Measurements from ENCODE around the gene ZNF423. TPM values are rescaled to one million over a fixed set of nuclear protein-coding genes. Genes with fewer than 3 reads are reported as not detected.

ZNF423 gene
- total RNA-seq, 1 experiment from 2014 or later: 11.1 TPM

GRCh38 chr16:49578435-49579024 is 277.4 kb downstream of the ZNF423 start:
- Histone ChIP-seq H3K27ac (ENCODE audit: low read depth, low read length, poor library complexity, severe bottlenecking) (no peak overlapping the region), H3K9me3 (ENCODE audit: low read depth, low read length, poor library complexity, severe bottlenecking) (no peaks in the 10 kb centered on the region), H3K4me3 (ENCODE audit: low read depth, low read length, poor library complexity, severe bottlenecking) (no peak overlapping the region), H3K27me3 (replicated peaks; ENCODE audit: insufficient read depth, low read depth, low read length, poor library complexity) (no peaks in the 10 kb centered on the region), H3K4me1 (ENCODE audit: insufficient read depth, low read length, poor library complexity, severe bottlenecking) (no peaks in the 10 kb centered on the region), H3K36me3 (ENCODE audit: insufficient read depth, low read length, poor library complexity, severe bottlenecking) (no peaks in the 10 kb centered on the region)
- intact Hi-C loops (cut with micrococcal nuclease; ENCODE audit: unreplicated experiment): no loop called here
- no TSS peak for BruUV-seq (replicated peaks)
- ChIA-PET CTCF (no interaction called here), POLR2A (ENCODE audit: low non-redundant PET) (no interaction called here)
- no peak for DNase-seq (ENCODE audit: low spot score)
- TF ChIP-seq EZH2 (IDR thresholded peaks at IDR 0.05; ENCODE audit: borderline replicate concordance, low read depth, low read length, poor library complexity, severe bottlenecking): no peak
- no peak for TF ChIP-seq CTCF (conservative IDR thresholded peaks at IDR 0.05; ENCODE audit: low read depth, low read length)

DNA sequence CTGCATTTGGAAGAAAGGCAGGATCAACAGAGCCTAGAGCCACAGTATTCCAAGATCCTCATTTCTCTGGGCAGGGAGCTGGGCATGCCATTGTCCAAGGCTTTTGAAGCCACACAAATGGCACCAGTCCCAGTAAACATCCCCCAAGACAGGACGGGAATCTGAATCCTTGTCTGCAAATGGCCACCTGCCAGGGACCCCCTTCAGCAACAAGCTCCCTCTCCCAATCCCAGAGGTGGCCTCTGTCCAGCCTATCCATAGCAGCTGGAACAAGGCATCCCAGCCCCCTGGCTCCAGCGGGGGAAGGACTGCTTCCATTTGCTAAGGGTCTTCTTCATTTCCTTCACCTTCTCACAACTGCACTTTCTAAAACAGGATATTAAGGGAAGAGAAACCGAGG is 277.9 kb downstream of the ZNF423 start:
- no peak for TF ChIP-seq EZH2 (IDR thresholded peaks at IDR 0.05; ENCODE audit: borderline replicate concordance, low read depth, low read length, poor library complexity, severe bottlenecking)
- no peak for TF ChIP-seq CTCF (conservative IDR thresholded peaks at IDR 0.05; ENCODE audit: low read depth, low read length)
- no peak for DNase-seq (ENCODE audit: low spot score)
- POLR2A ChIA-PET (ENCODE audit: low non-redundant PET): no interaction called here
- no peaks in the 10 kb centered on the region for H3K27me3 ChIP-seq (replicated peaks; ENCODE audit: insufficient read depth, low read depth, low read length, poor library complexity)
- intact Hi-C loops (cut with micrococcal nuclease; ENCODE audit: unreplicated experiment): no loop called here
- BruUV-seq (replicated peaks): no TSS peak
- no peak overlapping the region for H3K4me3 ChIP-seq (ENCODE audit: low read depth, low read length, poor library complexity, severe bottlenecking)
- H3K36me3 ChIP-seq (ENCODE audit: insufficient read depth, low read length, poor library complexity, severe bottlenecking): no peaks in the 10 kb centered on the region
- H3K27ac ChIP-seq (ENCODE audit: low read depth, low read length, poor library complexity, severe bottlenecking): no peak overlapping the region
- no peaks in the 10 kb centered on the region for H3K9me3 ChIP-seq (ENCODE audit: low read depth, low read length, poor library complexity, severe bottlenecking)
- H3K4me1 ChIP-seq (ENCODE audit: insufficient read depth, low read length, poor library complexity, severe bottlenecking): no peaks in the 10 kb centered on the region
- CTCF ChIA-PET: no interaction called here

DNA sequence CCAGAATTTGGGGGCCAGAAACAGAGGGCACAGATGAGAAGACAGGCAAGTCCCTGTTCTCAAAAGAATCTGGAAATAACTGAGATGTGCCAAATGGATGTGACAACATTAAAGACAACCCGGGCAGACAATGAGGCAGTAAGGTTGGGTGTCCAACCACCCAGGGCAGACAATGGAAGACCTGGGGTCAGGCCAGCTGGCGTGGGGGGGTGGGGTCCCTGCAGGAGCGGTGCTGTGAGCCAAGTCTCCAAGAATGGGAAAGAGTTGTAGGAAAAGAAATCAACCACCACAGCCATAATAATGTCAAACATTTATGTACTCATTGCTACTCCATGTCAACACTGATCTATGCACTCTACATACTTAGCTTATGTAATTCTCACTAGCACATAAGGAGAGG is 279.0 kb downstream of the ZNF423 start:
- Histone ChIP-seq H3K4me3 (ENCODE audit: low read depth, low read length, poor library complexity, severe bottlenecking) (no peak overlapping the region), H3K4me1 (ENCODE audit: insufficient read depth, low read length, poor library complexity, severe bottlenecking) (no peaks in the 10 kb centered on the region), H3K27me3 (replicated peaks; ENCODE audit: insufficient read depth, low read depth, low read length, poor library complexity) (no peaks in the 10 kb centered on the region), H3K27ac (ENCODE audit: low read depth, low read length, poor library complexity, severe bottlenecking) (no peak overlapping the region), H3K36me3 (ENCODE audit: insufficient read depth, low read length, poor library complexity, severe bottlenecking) (no peaks in the 10 kb centered on the region), H3K9me3 (ENCODE audit: low read depth, low read length, poor library complexity, severe bottlenecking) (no peaks in the 10 kb centered on the region)
- no peak for DNase-seq (ENCODE audit: low spot score)
- BruUV-seq (replicated peaks): no TSS peak
- CTCF ChIA-PET: no interaction called here
- intact Hi-C loops (cut with micrococcal nuclease; ENCODE audit: unreplicated experiment): no loop called here
- no peak for TF ChIP-seq EZH2 (IDR thresholded peaks at IDR 0.05; ENCODE audit: borderline replicate concordance, low read depth, low read length, poor library complexity, severe bottlenecking)
- TF ChIP-seq CTCF (conservative IDR thresholded peaks at IDR 0.05; ENCODE audit: low read depth, low read length): no peak
- POLR2A ChIA-PET (ENCODE audit: low non-redundant PET): no interaction called here
